Keratinocyte (primary cell): ENCODE results near the gene SH3PXD2A. TPM values are rescaled to one million over a fixed set of nuclear protein-coding genes. Genes with fewer than 3 reads are reported as not detected.

Experiments
- DNase-seq: peaks from one replicate; pipeline ENCODE4 v3.0.0-alpha.2; 2011; ENCODE audit warnings: low read depth, missing footprints, low spot score
- FAIRE-seq: peaks from 2 replicates; lab custom pipeline; 2011; peaks lifted over from hg19 to GRCh38; lab: Jason Lieb, UNC
- H2AFZ ChIP-seq: 2 replicates; pipeline ENCODE4 v1.6.0; 2012; ENCODE audit warnings: low read length, control low read depth, inconsistent platforms; ENCODE audit not compliant: control insufficient read depth
- H3K27ac ChIP-seq: 2 replicates; pipeline ENCODE4 v1.5.1; 2011; ENCODE audit warnings: low read length; ENCODE audit not compliant: control insufficient read depth, insufficient read depth
- H3K27me3 ChIP-seq: 3 replicates; pipeline ENCODE4 v1.6.0; 2011; ENCODE audit warnings: low read length; ENCODE audit not compliant: control insufficient read depth, insufficient read depth; ENCODE audit errors: extremely low read depth
- H3K36me3 ChIP-seq, 2 experiments: 2 replicates in 1 of 2; 3 replicates in 1 of 2; pipeline ENCODE4 v1.5.1; 2011; ENCODE audit warnings: low read length in 2 of 2, mild to moderate bottlenecking in 1 of 2; ENCODE audit not compliant: control insufficient read depth in 2 of 2, insufficient read depth in 2 of 2; ENCODE audit errors: extremely low read depth in 1 of 2
- H3K4me1 ChIP-seq: 3 replicates; pipeline ENCODE4 v1.5.1; 2011; ENCODE audit warnings: low read length; ENCODE audit not compliant: control insufficient read depth, insufficient read depth; ENCODE audit errors: extremely low read depth
- H3K4me2 ChIP-seq: 3 replicates; pipeline ENCODE4 v1.6.0; 2011; ENCODE audit warnings: low read depth, low read length; ENCODE audit not compliant: control insufficient read depth, insufficient read depth; ENCODE audit errors: extremely low read depth
- H3K4me3 ChIP-seq, 3 experiments: fragments of 200-600 bp in 1 of 3; sonication (generic) in 1 of 3; 2 replicates in 2 of 3; 3 replicates in 1 of 3; pipeline ENCODE4 v1.5.1; 2011 to 2016; ENCODE audit warnings: low read length in 3 of 3, mild to moderate bottlenecking in 3 of 3, control low read depth in 2 of 3, inconsistent platforms in 1 of 3, low read depth in 1 of 3, mixed read lengths in 1 of 3, mixed run types in 1 of 3, moderate library complexity in 1 of 3; ENCODE audit not compliant: control insufficient read depth in 2 of 3, insufficient read depth in 2 of 3; ENCODE audit errors: extremely low read depth in 1 of 3
- H3K79me2 ChIP-seq: 2 replicates; pipeline ENCODE4 v1.6.0; 2012; ENCODE audit warnings: low read length; ENCODE audit not compliant: control insufficient read depth, insufficient read depth
- H3K9ac ChIP-seq: 3 replicates; pipeline ENCODE4 v1.6.0; 2011; ENCODE audit warnings: low read length; ENCODE audit not compliant: control insufficient read depth, insufficient read depth; ENCODE audit errors: extremely low read depth
- H3K9me1 ChIP-seq: 3 replicates; pipeline ENCODE4 v1.6.0; 2011; ENCODE audit warnings: low read length; ENCODE audit not compliant: control insufficient read depth, insufficient read depth; ENCODE audit errors: extremely low read depth
- H3K9me3 ChIP-seq: 2 replicates; pipeline ENCODE4 v1.5.1; 2012; ENCODE audit warnings: low read depth, low read length; ENCODE audit not compliant: control insufficient read depth
- H4K20me1 ChIP-seq: 3 replicates; pipeline ENCODE4 v1.6.0; 2011; ENCODE audit warnings: low read length; ENCODE audit not compliant: control insufficient read depth, insufficient read depth; ENCODE audit errors: extremely low read depth
- EZH2 ChIP-seq: IDR thresholded peaks from one replicate; pipeline ENCODE4 v1.6.1; 2012; ENCODE audit warnings: inconsistent platforms, mild to moderate bottlenecking, low read length, moderate library complexity
- dilution Hi-C: fragments of 300-500 bp; cut with MboI; formaldehyde crosslinking; loops from one replicate; pipeline ENCODE4 v1.7.0; 2020; ENCODE audit warnings: low sequenced_read_pairs; ENCODE audit not compliant: extremely low pct_ligation_motif_present
- polyA plus RNA-seq, 5 experiments: library from polyadenylated mRNA; depleted of rRNA in 3 of 5; stranded (reverse) in 3 of 5; stranded (forward) in 1 of 5; unstranded in 1 of 5; fragments of >200 nt; gene quantifications; 1 replicate in 1 of 5; 2 replicates in 3 of 5; 3 replicates in 1 of 5; pipeline versions ENCODE4 v1.2.1 to v1.2.3, GENCODE V29; 2011 to 2012; ENCODE audit warnings: missing spikeins in 2 of 5, low read depth in 1 of 5, low replicate concordance in 1 of 5
- TF ChIP-seq, protein P1 (sequence below), 3 experiments: IDR thresholded peaks in 1 of 3; conservative IDR thresholded peaks in 1 of 3; optimal IDR thresholded peaks in 1 of 3; 2 replicates in 2 of 3; 3 replicates in 1 of 3; pipeline versions ENCODE3 to v1.5.1; 2011; ENCODE audit warnings: low read length in 3 of 3, mild to moderate bottlenecking in 3 of 3, moderate library complexity in 2 of 3, control low read depth in 1 of 3, inconsistent platforms in 1 of 3; ENCODE audit not compliant: insufficient read depth in 2 of 3; ENCODE audit errors: extremely low read depth in 1 of 3

SH3PXD2A gene
- polyA plus RNA-seq, 1 donor (not counting 4 experiments of a cell fraction or from before 2014, with no cell fraction given): 33.9 TPM

DNA sequence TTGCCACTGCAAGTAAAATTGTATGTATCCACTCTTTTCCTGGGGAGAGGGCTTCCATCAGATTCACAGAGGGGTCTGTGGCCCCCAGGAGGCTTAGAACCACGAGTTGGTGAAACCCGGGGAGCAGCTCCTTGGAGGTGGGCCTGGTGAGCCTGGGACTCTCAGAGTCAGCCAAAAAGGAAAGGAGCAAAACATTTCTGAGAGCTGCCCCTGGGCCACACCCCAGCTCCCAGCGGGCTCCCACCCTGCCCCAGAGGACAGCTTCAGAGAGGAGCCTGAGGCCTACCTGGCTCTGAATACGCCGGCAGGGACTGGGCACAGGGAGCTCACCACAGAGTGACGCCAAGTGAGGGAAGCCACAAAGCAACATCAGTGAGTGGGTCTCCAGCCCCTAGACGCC, 56.9 kb downstream of the SH3PXD2A start:
- Histone ChIP-seq H3K4me2 (no peak overlapping the region), H2AFZ (no peak overlapping the region), H3K27ac (no peak overlapping the region), H3K27me3 (no peaks in the 10 kb centered on the region), H3K9me3 (no peaks in the 10 kb centered on the region), H3K9me1 (peaks cover 17% of the 10 kb centered on the region), H3K4me3 (no peak overlapping the region), H3K9ac (no peak overlapping the region), H3K79me2 (peaks cover 85% of the 10 kb centered on the region), H4K20me1 (peaks cover 18% of the 10 kb centered on the region), H3K36me3 (peaks cover 31 to 55% of the 10 kb centered on the region in 2 experiments), H3K4me1 (peaks cover 64% of the 10 kb centered on the region)
- FAIRE-seq (no peak), DNase-seq (no peak)
- dilution Hi-C loops: no loop called here
- TF ChIP-seq, protein P1, sequence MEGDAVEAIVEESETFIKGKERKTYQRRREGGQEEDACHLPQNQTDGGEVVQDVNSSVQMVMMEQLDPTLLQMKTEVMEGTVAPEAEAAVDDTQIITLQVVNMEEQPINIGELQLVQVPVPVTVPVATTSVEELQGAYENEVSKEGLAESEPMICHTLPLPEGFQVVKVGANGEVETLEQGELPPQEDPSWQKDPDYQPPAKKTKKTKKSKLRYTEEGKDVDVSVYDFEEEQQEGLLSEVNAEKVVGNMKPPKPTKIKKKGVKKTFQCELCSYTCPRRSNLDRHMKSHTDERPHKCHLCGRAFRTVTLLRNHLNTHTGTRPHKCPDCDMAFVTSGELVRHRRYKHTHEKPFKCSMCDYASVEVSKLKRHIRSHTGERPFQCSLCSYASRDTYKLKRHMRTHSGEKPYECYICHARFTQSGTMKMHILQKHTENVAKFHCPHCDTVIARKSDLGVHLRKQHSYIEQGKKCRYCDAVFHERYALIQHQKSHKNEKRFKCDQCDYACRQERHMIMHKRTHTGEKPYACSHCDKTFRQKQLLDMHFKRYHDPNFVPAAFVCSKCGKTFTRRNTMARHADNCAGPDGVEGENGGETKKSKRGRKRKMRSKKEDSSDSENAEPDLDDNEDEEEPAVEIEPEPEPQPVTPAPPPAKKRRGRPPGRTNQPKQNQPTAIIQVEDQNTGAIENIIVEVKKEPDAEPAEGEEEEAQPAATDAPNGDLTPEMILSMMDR (optimal IDR thresholded peaks at IDR 0.05 in 1 of 3, IDR thresholded peaks at IDR 0.05 in 1 of 3, conservative IDR thresholded peaks at IDR 0.05 in 1 of 3; ENCODE audit: extremely low read depth in 1 of 3, insufficient read depth in 2 of 3, low read length in 3 of 3): no peak
- no peak for TF ChIP-seq EZH2

DNA sequence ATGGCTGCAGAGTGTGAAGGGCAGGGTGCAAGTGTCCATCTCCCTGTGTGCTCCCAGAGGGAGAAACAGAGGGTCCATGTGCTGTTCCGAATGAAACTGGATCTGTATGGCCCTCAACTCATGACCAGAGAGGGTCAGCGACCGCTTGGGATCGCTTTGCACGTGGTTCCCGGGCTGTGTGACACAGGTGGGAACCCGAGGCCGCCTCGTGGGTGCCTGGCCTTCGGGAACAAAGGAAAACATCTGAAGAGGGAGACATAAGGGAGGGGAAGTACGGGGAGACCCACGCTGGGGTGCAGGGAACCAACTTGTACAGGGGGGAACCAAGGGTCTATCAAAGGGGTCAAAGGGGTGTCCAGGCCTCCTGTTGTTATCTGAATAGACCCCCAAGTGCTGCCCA, 57.5 kb downstream of the SH3PXD2A start:
- dilution Hi-C loops: no loop called here
- H3K27me3 ChIP-seq: no peaks in the 10 kb centered on the region
- FAIRE-seq (no peak), DNase-seq (no peak)
- H3K4me1 ChIP-seq: peaks cover 64% of the 10 kb centered on the region
- TF ChIP-seq, protein P1 (optimal IDR thresholded peaks at IDR 0.05 in 1 of 3, IDR thresholded peaks at IDR 0.05 in 1 of 3, conservative IDR thresholded peaks at IDR 0.05 in 1 of 3; ENCODE audit: extremely low read depth in 1 of 3, insufficient read depth in 2 of 3, low read length in 3 of 3): no peak
- no peak for TF ChIP-seq EZH2
- H3K9ac ChIP-seq: no peak overlapping the region
- H3K27ac ChIP-seq: no peak overlapping the region
- no peak overlapping the region for H3K4me3 ChIP-seq
- H3K9me1 ChIP-seq: peaks cover 16% of the 10 kb centered on the region
- H3K36me3 ChIP-seq: peaks cover 33 to 60% of the 10 kb centered on the region in 2 experiments
- H3K4me2 ChIP-seq: no peak overlapping the region
- H3K9me3 ChIP-seq: no peaks in the 10 kb centered on the region
- H3K79me2 ChIP-seq: peaks cover 83% of the 10 kb centered on the region
- peaks cover 17% of the 10 kb centered on the region for H4K20me1 ChIP-seq
- no peak overlapping the region for H2AFZ ChIP-seq
